AG09309 (cell line): Measurements from ENCODE around the gene SMCHD1.

Source experiments
- DNase-seq: peaks from one replicate; pipeline ENCODE4 v3.0.0-alpha.2; 2010; ENCODE audit warnings: low read depth
- H3K4me3 ChIP-seq: 2 replicates; pipeline ENCODE4 v1.5.1; 2011; ENCODE audit warnings: mild to moderate bottlenecking, low read depth, low read length, moderate library complexity; ENCODE audit not compliant: control insufficient read depth
- TF ChIP-seq, protein P1 (sequence below): IDR thresholded peaks from 2 replicates; pipeline ENCODE4 v1.5.1; 2011; ENCODE audit warnings: mild to moderate bottlenecking, low read depth, low read length, inconsistent platforms; ENCODE audit not compliant: insufficient read depth, control insufficient read depth; ENCODE audit errors: missing control alignments

Gene SMCHD1

DNA sequence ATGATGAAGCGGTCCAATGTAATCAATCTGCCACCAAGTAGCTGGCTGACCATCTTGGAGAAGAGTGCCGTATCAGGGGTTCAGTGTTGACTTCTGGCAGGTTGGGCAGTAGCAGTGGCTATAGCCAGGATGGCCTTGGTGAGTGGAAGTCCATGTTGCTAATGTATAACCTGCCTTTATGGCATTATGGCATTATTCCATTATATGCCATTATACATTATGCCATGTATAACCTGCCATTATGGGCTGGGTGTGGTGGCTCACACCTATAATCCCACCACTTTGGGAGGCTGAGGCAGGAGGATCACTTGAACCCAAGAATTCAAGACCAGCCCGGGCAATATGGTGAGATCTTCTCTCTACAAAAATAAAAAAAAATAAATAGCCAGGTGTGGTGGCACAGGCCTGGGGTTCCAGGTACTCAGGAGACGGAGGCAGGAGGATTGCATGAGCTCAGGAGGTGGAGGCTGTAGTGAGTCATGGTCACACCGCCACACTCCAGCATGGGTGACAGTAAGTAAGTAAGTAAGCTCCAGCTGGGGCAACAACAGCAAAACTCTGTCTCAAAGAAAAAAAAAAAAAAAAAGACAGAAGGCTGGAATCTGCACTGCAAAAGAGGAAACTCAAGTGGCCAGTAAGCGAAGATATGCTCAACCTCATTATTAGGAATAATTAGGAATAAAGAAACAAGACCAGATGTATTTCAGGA, 166.8 kb downstream of the SMCHD1 start:
- TF ChIP-seq, protein P1, sequence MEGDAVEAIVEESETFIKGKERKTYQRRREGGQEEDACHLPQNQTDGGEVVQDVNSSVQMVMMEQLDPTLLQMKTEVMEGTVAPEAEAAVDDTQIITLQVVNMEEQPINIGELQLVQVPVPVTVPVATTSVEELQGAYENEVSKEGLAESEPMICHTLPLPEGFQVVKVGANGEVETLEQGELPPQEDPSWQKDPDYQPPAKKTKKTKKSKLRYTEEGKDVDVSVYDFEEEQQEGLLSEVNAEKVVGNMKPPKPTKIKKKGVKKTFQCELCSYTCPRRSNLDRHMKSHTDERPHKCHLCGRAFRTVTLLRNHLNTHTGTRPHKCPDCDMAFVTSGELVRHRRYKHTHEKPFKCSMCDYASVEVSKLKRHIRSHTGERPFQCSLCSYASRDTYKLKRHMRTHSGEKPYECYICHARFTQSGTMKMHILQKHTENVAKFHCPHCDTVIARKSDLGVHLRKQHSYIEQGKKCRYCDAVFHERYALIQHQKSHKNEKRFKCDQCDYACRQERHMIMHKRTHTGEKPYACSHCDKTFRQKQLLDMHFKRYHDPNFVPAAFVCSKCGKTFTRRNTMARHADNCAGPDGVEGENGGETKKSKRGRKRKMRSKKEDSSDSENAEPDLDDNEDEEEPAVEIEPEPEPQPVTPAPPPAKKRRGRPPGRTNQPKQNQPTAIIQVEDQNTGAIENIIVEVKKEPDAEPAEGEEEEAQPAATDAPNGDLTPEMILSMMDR = no peak
- no peak overlapping the region for H3K4me3 ChIP-seq
- no peak for DNase-seq

GRCh38 chr18:2823202-2823601, 167.7 kb downstream of the SMCHD1 start:
- no peak for DNase-seq
- H3K4me3 ChIP-seq = no peak overlapping the region
- TF ChIP-seq, protein P1 = no peak

DNA sequence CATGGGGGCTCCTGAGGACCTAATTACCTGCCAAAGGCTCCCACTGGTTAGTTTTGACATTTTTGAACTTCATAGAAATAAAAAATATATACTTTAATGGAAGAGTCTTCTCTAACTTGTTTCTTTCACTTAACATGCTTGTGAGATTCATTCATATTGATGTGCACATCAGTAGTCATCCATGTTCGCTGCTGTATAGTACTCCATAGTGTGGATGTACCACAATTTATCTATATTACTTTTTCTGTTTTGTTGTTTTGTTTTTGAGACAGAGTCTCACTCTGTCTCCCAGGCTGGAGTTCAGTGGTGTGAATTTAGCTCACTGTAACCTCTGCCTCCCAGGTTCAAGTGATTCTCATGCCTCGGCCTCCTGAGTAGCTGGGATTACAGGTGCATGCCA, 168.4 kb downstream of the SMCHD1 start:
- TF ChIP-seq, protein P1 = no peak
- DNase-seq = no peak

GRCh38 chr18:2824865-2825264, 169.3 kb downstream of the SMCHD1 start:
- no peak overlapping the region for H3K4me3 ChIP-seq
- TF ChIP-seq, protein P1 = no peak
- no peak for DNase-seq

More for the DNA sequence above, 168.4 kb downstream of the SMCHD1 start:
- no peak overlapping the region for H3K4me3 ChIP-seq

DNA sequence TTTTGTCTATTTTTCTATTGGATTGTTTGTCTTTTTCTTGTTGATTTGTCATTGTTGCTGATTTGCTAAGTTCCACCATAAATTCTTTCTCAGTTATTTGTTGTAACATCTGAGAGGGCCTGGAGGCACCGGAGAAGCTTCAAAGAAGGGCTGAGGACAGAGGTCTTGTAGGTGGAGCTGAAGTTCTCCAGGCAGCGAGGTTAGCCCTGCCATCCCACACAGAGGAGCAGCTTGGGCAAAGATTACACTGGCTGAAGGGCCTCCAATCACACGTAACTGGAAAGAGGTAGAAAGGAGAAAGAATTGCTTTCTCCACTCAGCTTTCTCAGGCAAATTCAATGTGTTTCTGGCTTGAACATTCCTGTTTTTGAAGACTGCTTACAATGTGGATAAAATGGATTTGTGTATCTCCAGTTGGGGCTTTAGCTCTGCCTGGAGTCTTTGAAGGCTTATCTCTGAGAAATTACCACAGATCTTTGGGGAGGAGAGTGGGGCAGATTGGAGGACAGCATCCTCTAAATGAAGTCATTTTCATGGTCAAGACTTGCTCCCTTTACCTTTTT, 170.2 kb downstream of the SMCHD1 start:
- no peak overlapping the region for H3K4me3 ChIP-seq
- DNase-seq = no peak
- TF ChIP-seq, protein P1 = no peak

- DNase-seq = no peak
- TF ChIP-seq, protein P1 = no peak
- H3K4me3 ChIP-seq = no peak overlapping the region
Measured at GRCh38 chr18:2826581-2826980, 171.1 kb downstream of the SMCHD1 start.
